GM12892 (cell line): ENCODE data around the gene LRRC47.

Experiments used
- POLR2A ChIP-seq: IDR thresholded peaks from 2 replicates; pipeline ENCODE4 v1.6.1; 2011; ENCODE audit warnings: low read depth, low read length, control low read depth
- POLR2AphosphoS5 ChIP-seq: IDR thresholded peaks from 2 replicates; pipeline ENCODE4 v1.6.1; 2011; ENCODE audit warnings: low read depth, low read length, control low read depth
- TAF1 ChIP-seq: IDR thresholded peaks from 2 replicates; pipeline ENCODE4 v1.6.1; 2011; ENCODE audit warnings: low read depth, mild to moderate bottlenecking, control low read depth, low read length, borderline replicate concordance

DNA sequence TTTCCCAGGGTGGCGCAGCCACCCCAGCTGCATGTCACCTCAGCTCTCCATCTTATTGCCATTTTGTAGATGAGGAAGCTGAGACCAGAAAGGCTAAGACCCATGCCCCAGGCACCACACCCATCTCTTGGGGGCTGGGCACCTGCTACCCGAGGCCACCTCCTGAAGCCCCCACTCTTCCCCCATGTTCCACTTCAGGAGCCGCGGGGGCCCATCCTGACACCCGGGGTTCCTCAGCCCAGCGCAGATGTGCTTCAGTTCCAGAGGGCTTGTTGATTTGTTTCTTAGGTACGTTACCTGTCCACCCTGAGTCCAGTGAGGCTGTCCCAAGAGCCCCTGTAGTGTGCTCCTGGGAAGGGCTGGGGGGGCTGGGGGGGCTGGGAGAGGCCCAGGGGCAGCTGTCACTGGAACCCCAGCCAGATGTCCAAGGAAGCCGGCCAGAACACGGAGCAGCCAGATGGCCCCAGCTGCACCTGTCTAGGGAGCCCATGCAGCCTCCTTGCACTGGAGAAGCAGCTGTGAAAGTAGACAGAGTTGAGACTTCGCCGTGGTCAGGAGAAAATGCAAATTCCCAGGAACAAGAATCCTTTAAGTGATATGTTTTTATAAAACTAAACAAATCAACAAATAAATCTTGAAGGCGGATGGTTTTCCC, 61.1 kb downstream of the LRRC47 start:
- TF ChIP-seq POLR2A (no peak), POLR2AphosphoS5 (no peak), TAF1 (no peak)
